HG02610 (cell line): ENCODE results near the gene SPAG4.

ENCODE experiments used
- ATAC-seq: cut with Tn5 transposase; IDR thresholded peaks from one replicate; pipeline ENCODE4 v1.9.1; 2021; ENCODE audit warnings: mild to moderate bottlenecking, moderate library complexity; ENCODE audit not compliant: unreplicated experiment

The SPAG4 gene

DNA sequence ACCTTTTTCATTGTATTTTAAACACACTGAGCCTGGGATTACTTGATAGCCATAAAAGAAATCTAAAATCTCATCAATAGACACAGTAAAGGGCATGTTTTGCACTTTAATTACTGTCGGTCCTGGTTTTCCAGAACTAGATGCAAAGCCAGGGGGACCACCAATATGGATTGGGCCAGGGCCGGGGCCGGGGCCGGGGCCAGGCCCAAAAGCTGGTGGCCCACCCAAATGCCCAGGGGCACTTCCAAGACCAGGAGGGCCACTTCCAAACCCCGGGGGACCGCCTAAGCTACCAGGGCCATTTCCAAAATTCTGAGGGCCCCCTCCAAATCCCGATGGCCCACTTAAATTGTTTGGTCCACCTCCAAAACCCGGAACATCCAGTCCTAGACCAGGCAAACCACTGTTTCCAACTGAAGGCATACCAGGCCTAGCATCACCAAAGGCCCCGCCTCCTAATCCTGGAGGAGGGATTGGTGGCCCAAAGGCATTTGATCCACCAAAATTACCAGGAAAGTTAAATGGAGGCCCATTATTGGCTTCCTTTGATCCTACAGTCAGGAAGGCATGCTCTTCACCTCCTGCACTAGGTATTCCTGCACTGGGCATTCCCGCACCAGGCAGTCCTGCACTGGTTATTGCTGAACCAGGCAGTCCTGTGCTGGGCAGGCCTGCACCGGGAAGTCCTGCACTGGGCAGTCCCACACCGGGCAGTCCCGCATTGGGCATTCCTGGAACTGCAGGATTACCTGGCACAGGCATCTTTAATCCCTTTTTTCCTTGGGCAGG, 37.2 kb downstream of the SPAG4 start:
- ATAC-seq = no peak

GRCh38 chr20:35653430-35653734, 37.8 kb downstream of the SPAG4 start:
- no peak for ATAC-seq

DNA sequence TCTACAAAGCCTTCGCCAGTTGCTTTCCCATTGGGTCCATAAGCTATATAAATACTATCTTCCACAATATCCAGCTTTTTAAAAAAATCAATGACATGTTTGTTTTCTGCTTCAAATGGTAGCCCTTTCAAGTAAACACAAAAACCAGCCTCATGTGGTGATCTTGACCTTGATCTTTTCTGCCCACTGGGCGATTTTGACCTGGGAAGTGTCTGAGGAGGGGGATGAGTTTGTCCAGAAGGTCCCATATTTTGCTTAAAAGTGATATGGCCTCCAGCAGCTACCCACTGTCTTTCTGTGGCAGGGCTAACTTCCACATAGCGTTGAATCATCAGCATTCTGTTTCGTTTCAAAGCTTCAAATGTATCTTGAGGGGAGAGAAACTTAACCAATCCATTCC, 38.3 kb downstream of the SPAG4 start:
- no peak for ATAC-seq

DNA sequence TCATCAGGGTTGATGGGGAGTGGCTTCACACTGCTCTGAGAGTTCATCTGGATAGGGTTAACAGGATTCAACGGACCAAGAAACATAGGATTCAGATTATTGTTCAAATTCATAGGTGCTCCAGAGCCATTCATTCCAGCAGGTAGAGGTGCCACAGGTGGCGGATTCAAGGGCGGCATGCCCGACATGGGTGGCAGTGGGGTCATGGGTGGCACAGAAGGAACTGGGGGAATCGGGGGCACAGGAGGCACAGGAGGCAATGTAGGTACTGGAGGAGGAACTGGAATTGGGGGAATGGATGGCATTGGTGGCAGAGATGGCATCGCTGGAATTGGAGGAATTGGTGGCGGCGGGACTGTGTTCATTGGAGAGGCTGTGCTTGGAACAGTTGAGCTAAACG, 38.8 kb downstream of the SPAG4 start:
- no peak for ATAC-seq

DNA sequence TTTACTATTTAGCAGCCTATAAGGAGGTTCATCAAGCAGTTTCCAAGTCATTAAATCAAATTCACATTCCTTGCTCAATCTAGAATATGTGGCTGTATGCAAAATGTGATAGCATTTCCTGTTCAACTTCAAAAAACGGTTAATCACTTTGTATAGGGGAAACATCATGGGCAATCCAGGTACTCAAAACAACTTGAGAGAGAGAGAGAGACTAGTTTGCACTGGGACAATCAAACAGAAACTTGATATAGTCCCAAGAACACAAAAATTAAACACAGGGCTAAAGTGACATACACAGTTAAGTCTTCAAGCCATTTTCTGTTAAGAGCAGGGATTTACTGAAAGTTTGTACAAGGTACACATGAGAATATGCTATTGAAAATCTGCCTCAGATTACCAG, 41.6 kb downstream of the SPAG4 start:
- no peak for ATAC-seq

DNA sequence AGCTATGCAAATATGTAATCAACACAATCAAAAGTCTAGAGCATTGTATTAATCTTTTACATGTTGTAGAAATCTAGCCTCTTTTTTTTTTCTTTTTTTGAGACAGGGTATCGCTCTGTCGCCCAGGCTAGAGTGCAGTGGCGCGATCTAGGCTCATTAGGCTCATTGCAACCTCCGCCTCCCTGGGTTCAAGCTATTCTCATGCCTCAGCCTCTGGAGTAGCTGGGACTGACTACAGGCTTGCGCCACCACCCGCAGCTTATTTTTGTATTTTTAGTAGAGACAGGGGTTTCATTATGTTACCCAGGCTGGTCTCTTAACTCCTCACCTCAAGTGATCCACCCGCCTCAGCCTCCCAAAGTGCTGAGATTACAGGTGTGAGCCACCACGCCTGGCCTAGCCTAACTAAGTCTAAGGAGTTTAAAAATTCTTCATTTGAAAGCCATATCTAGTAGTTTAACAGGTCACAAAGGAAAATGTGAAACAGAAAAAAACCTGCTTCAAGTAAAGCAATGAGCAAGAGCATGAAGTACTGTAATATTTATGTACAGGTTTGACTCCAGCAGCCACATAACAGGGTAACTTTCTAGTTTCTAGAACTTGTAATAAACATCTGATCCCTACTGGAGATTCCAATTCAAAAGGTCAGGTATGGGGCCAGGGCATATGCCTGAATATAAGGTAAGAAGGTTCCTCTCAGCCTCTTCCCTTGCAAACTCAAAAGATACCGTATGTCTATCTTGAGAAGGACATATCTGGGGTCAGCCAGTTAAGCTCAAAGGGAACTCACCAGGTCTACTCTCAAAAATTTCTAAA, 44.7 kb downstream of the SPAG4 start:
- no peak for ATAC-seq

DNA sequence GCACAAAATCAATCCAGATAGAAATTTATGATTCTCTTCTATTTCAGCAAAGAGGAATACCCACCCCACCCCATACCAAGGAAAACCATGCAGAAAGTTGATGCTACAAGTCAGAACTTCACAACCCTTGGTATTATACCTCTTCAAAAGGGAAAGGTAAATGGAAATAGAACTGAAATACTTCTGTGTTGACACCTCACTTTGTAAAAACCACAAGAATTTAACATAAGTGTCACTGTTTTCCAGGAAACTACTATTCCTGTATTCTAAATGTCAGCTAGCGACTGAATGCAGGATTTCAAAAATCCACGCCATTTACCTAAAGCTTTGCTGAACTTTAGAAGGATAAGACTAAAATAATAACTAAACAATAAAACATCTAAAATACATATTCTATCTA, 45.4 kb downstream of the SPAG4 start:
- ATAC-seq = no peak

GRCh38 chr20:35661908-35662307, 46.3 kb downstream of the SPAG4 start:
- no peak for ATAC-seq

DNA sequence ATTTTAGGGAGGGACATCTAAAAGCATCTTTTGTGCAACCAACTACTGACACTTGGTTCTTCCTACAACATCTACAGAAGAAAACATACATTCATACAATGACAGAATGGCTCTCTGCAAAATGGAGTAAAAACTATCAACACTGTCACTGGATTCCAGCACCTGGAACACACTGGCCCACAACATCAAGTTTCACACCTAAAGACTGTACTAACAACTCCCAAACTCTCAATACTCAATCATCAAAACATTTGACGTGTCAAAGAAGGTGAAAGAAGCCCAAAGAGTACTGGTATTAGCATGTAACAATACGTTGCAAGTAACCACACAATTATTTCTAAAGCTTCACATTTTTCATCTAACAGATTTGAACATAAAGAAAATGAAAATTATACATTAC, 46.9 kb downstream of the SPAG4 start:
- no peak for ATAC-seq

- peak; percentile 24 for ATAC-seq
These were observed 48.2 kb downstream of the SPAG4 start for GRCh38 chr20:35663516-35664465.

- ATAC-seq = peak; percentile 72
These were observed 49.0 kb downstream of the SPAG4 start, which contains the start of the genes CPNE1 and RBM12 for GRCh38 chr20:35664466-35665206. CPNE1 (minus strand) TSS chr20:35664900; CDS start chr20:35632923, 31,977 bp downstream. RBM12 (minus strand) TSS chr20:35664900; CDS start chr20:35655322, 9,578 bp downstream.

DNA sequence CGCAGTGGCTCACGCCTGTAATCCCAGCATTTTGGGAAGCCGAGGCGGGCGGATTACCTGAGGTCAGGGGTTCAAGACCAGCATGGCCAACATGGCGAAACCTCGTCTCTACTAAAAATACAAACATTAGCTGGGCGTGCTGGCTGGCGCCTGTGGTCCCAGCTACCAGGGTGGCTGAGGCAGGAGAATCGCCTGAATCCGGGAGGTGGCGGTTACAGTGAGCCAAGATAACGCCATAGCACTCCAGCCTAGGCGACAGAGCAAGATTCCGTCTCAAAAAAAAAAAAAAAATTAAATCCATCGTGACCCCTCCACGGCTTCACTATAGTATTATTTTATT, 50.3 kb downstream of the SPAG4 start:
- ATAC-seq = no peak

- ATAC-seq = no peak
These were observed 53.6 kb downstream of the SPAG4 start for GRCh38 chr20:35669221-35669620.

- ATAC-seq = no peak
These were observed 54.1 kb downstream of the SPAG4 start for GRCh38 chr20:35669681-35670080.
